HPDE6-E6E7 (cell line): Measurements from ENCODE around the gene CYP26C1.

Source experiments
- DNase-seq: peaks from one replicate; pipeline ENCODE4 v3.0.0; 2011; ENCODE audit warnings: missing footprints; ENCODE audit errors: extremely low spot score

CYP26C1 gene

GRCh38 chr10:93059975-93060886 is at the start of gene CYP26C1:
Gene CYP26C1, plus strand, starts transcription at chr10:93060798. Its CDS starts 466 bp downstream, at chr10:93061264.
- no peak for DNase-seq

- DNase-seq, result no peak
Observed at GRCh38 chr10:93015722-93016121, 44.9 kb upstream of the CYP26C1 start.

- DNase-seq, result no peak
Observed at GRCh38 chr10:93023013-93023650, 37.5 kb upstream of the CYP26C1 start.

- DNase-seq, result no peak
Observed at GRCh38 chr10:93026072-93026471, 34.5 kb upstream of the CYP26C1 start.

- no peak for DNase-seq
Observed at GRCh38 chr10:93027508-93027907, 33.1 kb upstream of the CYP26C1 start.

GRCh38 chr10:93028883-93029282 is 31.7 kb upstream of the CYP26C1 start:
- peak; percentile 19 for DNase-seq

- DNase-seq, result peak; percentile 23
Observed at GRCh38 chr10:93030409-93030808, 30.2 kb upstream of the CYP26C1 start.

- DNase-seq, result no peak
Observed at GRCh38 chr10:93032105-93032808, 28.3 kb upstream of the CYP26C1 start.

- DNase-seq, result no peak
Observed at GRCh38 chr10:93032809-93033137, 27.8 kb upstream of the CYP26C1 start.

- no peak for DNase-seq
Observed at GRCh38 chr10:93034426-93034825, 26.2 kb upstream of the CYP26C1 start.

- no peak for DNase-seq
Observed at GRCh38 chr10:93039110-93039509, 21.5 kb upstream of the CYP26C1 start.

- DNase-seq, result no peak
Observed at GRCh38 chr10:93039721-93040120, 20.9 kb upstream of the CYP26C1 start.

- DNase-seq, result no peak
Observed at GRCh38 chr10:93054486-93054885, 6.1 kb upstream of the CYP26C1 start.

- no peak for DNase-seq
Observed at GRCh38 chr10:93058139-93058538, 2.5 kb upstream of the CYP26C1 start.

- DNase-seq, result no peak
Observed at GRCh38 chr10:93060887-93061593, 442 bp downstream of the CYP26C1 start.

- no peak for DNase-seq
Observed at GRCh38 chr10:93061594-93062513, 1.3 kb downstream of the CYP26C1 start.

- no peak for DNase-seq
Observed at GRCh38 chr10:93062514-93063143, 2.0 kb downstream of the CYP26C1 start.

- DNase-seq, result no peak
Observed at GRCh38 chr10:93063144-93063976, 2.8 kb downstream of the CYP26C1 start.

GRCh38 chr10:93063977-93064660 is 3.5 kb downstream of the CYP26C1 start:
- DNase-seq, result no peak
